ENCODE data around the gene ALDH4A1. TPM values are rescaled to one million over a fixed set of nuclear protein-coding genes. Genes with fewer than 3 reads are reported as not detected.

ALDH4A1 gene
- total and polyA plus RNA-seq, 9 of the 15 experiments (the other 6 are each of a cell fraction or from before 2014, with no cell fraction given) = 0.27 to 31.4 (median 16.6) TPM

DNA sequence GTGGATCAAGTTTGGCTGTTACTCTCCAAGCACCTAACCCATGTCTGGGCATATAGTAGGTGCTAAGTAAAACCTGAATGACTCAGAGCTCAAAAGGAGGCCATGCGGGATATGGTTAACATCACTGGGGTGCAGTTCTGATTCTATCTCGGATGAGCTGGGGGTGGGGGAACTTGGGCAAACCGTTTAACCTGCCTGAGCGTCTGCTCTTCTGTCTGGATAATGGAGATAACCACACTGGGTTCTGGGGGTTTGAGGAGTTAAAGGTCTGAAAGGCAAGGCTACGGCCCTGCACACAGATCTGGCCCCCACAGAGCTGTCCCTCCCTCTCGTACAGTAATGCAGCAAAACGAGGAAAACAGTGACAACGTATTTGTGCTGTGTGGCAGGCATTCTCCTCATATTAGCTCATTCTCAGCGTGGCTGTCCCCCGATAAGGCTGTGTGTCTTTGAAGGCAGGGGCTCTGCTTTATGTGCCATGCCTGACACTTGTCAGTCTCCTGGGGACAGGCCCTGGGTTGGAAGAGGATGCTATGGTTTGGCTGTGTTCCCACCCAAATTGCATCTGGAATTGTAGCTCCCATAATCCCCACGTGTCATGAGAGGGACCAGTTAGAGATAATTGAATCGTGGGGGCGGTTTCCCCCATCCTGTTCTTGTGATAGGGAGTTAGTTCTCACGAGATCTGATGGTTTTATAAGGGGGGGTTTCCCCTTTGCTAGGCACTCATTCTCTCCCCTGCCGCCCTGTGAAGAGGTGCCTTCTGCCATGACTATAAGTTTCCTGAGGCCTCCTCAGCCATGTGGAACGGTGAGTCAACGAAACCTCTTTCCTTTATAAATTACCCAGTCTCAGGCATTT, 6.8 kb upstream of the ALDH4A1 start (continued):
- TF ChIP-seq MYBL2 (IDR thresholded peaks at IDR 0.05; ENCODE audit: low read depth) = no peak
- no peak; the same call in 1 of the 2 replicates for TF ChIP-seq MYBL2 (CRISPR knock-in tag; IDR thresholded peaks at IDR 0.05; ENCODE audit: borderline replicate concordance)
- no peak for TF ChIP-seq TARDBP (IDR thresholded peaks at IDR 0.05)
- no peak for TF ChIP-seq MIER1 (IDR thresholded peaks at IDR 0.05; ENCODE audit: low read depth)
- peak; percentile 87 for TF ChIP-seq NCOR1 (IDR thresholded peaks at IDR 0.05)
- no peak; the same call in 1 of the 2 replicates for TF ChIP-seq TRIM28 (IDR thresholded peaks at IDR 0.05)
- no peak for TF ChIP-seq KAT2B (IDR thresholded peaks at IDR 0.05; ENCODE audit: low read depth, low read length)
- peak; percentile 91 for TF ChIP-seq CBFA2T2 (conservative IDR thresholded peaks at IDR 0.05)
- TF ChIP-seq CHCHD3 (CRISPR knock-in tag; IDR thresholded peaks at IDR 0.05) = no peak
- no peak for TF ChIP-seq ZNF436 (CRISPR knock-in tag; IDR thresholded peaks at IDR 0.05)
- TF ChIP-seq, protein P1, sequence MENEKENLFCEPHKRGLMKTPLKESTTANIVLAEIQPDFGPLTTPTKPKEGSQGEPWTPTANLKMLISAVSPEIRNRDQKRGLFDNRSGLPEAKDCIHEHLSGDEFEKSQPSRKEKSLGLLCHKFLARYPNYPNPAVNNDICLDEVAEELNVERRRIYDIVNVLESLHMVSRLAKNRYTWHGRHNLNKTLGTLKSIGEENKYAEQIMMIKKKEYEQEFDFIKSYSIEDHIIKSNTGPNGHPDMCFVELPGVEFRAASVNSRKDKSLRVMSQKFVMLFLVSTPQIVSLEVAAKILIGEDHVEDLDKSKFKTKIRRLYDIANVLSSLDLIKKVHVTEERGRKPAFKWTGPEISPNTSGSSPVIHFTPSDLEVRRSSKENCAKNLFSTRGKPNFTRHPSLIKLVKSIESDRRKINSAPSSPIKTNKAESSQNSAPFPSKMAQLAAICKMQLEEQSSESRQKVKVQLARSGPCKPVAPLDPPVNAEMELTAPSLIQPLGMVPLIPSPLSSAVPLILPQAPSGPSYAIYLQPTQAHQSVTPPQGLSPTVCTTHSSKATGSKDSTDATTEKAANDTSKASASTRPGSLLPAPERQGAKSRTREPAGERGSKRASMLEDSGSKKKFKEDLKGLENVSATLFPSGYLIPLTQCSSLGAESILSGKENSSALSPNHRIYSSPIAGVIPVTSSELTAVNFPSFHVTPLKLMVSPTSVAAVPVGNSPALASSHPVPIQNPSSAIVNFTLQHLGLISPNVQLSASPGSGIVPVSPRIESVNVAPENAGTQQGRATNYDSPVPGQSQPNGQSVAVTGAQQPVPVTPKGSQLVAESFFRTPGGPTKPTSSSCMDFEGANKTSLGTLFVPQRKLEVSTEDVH (IDR thresholded peaks at IDR 0.05; ENCODE audit: low read depth, partially characterized antibody) = no peak
- TF ChIP-seq ZNF3 (CRISPR knock-in tag; IDR thresholded peaks at IDR 0.05) = no peak
- no peak for TF ChIP-seq PRMT5 (CRISPR knock-in tag; IDR thresholded peaks at IDR 0.05)
- TF ChIP-seq TEAD1 (CRISPR knock-in tag; IDR thresholded peaks at IDR 0.05) = peak in 1 of 2 experiments; percentile 95; a peak in 1 of 4 replicates
- TF ChIP-seq ZFP1 (CRISPR knock-in tag; IDR thresholded peaks at IDR 0.05) = no peak
- 0 out of 2 replicates have a peak, but pooled peaks have one; percentile 10 for TF ChIP-seq PHB2 (IDR thresholded peaks at IDR 0.05; ENCODE audit: low read depth)
- TF ChIP-seq ZNF41 (CRISPR knock-in tag; conservative IDR thresholded peaks at IDR 0.05) = no peak
- no peak for TF ChIP-seq POLR2AphosphoS2 (IDR thresholded peaks at IDR 0.05; ENCODE audit: low read length)
- TF ChIP-seq POLR3G (IDR thresholded peaks at IDR 0.05; ENCODE audit: extremely low read depth, insufficient read length, insufficient replicate concordance) = no peak
- no peak for TF ChIP-seq BACH1 (tag; IDR thresholded peaks at IDR 0.05)
- TF ChIP-seq RBM39 (optimal IDR thresholded peaks at IDR 0.05; ENCODE audit: low read depth, low read length) = no peak
- TF ChIP-seq FOXM1 (IDR thresholded peaks at IDR 0.05; ENCODE audit: low read depth) = 0 out of 2 replicates have a peak, but pooled peaks have one; percentile 29
- TF ChIP-seq FOXM1 (CRISPR knock-in tag; IDR thresholded peaks at IDR 0.05; ENCODE audit: low read depth) = no peak
- TF ChIP-seq, protein P2, sequence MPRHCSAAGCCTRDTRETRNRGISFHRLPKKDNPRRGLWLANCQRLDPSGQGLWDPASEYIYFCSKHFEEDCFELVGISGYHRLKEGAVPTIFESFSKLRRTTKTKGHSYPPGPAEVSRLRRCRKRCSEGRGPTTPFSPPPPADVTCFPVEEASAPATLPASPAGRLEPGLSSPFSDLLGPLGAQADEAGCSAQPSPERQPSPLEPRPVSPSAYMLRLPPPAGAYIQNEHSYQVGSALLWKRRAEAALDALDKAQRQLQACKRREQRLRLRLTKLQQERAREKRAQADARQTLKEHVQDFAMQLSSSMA (CRISPR knock-in tag; IDR thresholded peaks at IDR 0.05) = no peak
- TF ChIP-seq, protein P3, sequence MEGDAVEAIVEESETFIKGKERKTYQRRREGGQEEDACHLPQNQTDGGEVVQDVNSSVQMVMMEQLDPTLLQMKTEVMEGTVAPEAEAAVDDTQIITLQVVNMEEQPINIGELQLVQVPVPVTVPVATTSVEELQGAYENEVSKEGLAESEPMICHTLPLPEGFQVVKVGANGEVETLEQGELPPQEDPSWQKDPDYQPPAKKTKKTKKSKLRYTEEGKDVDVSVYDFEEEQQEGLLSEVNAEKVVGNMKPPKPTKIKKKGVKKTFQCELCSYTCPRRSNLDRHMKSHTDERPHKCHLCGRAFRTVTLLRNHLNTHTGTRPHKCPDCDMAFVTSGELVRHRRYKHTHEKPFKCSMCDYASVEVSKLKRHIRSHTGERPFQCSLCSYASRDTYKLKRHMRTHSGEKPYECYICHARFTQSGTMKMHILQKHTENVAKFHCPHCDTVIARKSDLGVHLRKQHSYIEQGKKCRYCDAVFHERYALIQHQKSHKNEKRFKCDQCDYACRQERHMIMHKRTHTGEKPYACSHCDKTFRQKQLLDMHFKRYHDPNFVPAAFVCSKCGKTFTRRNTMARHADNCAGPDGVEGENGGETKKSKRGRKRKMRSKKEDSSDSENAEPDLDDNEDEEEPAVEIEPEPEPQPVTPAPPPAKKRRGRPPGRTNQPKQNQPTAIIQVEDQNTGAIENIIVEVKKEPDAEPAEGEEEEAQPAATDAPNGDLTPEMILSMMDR (IDR thresholded peaks at IDR 0.05 in 2 of 3, conservative IDR thresholded peaks at IDR 0.05 in 1 of 3; ENCODE audit: insufficient read depth in 2 of 3, low read depth in 1 of 3, low read length in 3 of 3) = no peak
